Gastroesophageal sphincter (tissue), 3 donors: ENCODE results near the gene ALLC.

Experiments
- CTCF ChIP-seq, 4 experiments: fragments of 200-600 bp in 2 of 4; fragments of 450-650 bp in 2 of 4; sonication (generic) in 1 of 4; IDR thresholded peaks; one replicate each; pipeline ENCODE4 v1.5.1; 2017 to 2019; ENCODE audit warnings: antibody characterized with exemption in 4 of 4, mild to moderate bottlenecking in 2 of 4, moderate library complexity in 2 of 4
- EP300 ChIP-seq: sonication (generic); formaldehyde crosslinking; IDR thresholded peaks from one replicate; pipeline ENCODE4 v1.6.1; 2017; ENCODE audit warnings: antibody characterized with exemption, mild to moderate bottlenecking
- POLR2A ChIP-seq, 2 donors: fragments of 450-650 bp; IDR thresholded peaks; one replicate each; pipeline ENCODE4 v1.6.1; 2017; ENCODE audit warnings: antibody characterized with exemption in 2 of 2, mild to moderate bottlenecking in 2 of 2, moderate library complexity in 1 of 2

- TF ChIP-seq EP300 (no peak), CTCF (IDR thresholded peaks at IDR 0.05) (no peak), POLR2A (IDR thresholded peaks at IDR 0.05) (no peak)
Observed at GRCh38 chr2:3665886-3666612, 8.0 kb downstream of the ALLC start.
